GM21717 (cell line): Measurements from ENCODE around the gene APBB1.

Experiments
- ATAC-seq: cut with Tn5 transposase; IDR thresholded peaks from one replicate; pipeline ENCODE4 v1.9.1; 2021; ENCODE audit warnings: mild to moderate bottlenecking, moderate library complexity; ENCODE audit not compliant: unreplicated experiment

APBB1 gene

GRCh38 chr11:6419009-6419631 is at the start of gene APBB1:
TSS of gene APBB1 (minus strand) at chr11:6419094. CDS start at chr11:6411347, 7,747 bp downstream.
- peak; percentile 48 for ATAC-seq

DNA sequence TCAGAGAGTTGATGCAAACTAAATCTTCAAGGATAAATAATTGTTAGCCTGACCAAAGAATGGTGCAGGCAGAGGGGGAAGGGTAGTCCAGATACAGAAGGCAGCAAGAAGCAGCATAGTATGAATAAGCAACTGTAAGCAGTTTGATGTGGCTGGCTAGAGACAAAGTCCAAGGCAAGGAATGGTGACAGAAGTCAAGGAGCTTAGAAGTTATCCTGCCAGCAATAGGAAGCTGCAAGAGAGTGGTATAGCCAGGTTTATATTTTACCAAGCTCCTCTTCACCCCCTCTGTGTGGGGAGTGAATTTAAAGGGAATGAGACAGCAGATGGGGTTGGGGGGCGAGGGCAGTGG is 40.2 kb upstream of the APBB1 start:
- no peak for ATAC-seq

GRCh38 chr11:6458352-6459098 is 39.6 kb upstream of the APBB1 start:
- ATAC-seq: no peak

DNA sequence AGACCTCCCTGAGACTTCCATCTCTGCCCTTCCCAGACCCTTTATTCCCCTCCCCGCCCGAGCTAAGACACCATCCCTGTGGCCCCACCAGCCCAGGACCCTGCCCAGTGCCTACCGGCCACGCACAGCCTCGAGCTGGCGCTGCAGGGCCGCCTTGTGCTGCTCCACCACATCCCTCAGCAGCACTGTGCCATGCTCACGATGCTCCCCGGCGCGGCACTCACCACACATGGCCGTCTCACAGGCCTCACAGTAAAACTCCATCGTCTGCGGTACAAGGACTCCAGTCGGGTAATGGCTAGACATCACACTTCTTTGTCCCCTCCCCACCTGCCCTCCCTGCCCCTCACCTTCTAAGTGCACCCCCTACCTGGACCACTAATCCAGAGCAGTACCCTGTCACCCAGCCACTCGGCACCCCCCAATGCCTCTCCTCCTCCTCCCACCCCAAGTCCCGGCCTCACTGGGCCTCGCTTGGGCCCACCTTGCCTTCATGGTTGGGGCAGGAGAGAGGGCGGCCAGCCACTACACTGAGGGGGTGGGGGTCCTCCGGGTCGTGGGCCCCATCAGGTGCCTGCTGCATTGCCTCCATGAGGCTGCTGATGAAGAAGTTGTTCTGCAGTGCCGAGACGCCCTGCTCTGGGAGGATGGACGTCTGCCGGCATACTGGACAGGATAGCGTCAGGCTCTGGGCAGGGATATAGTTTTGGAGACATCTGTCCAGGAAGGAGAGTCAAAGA is 38.9 kb upstream of the APBB1 start:
- no peak for ATAC-seq

- no peak for ATAC-seq
Measured at GRCh38 chr11:6456361-6457073, 37.6 kb upstream of the APBB1 start.

DNA sequence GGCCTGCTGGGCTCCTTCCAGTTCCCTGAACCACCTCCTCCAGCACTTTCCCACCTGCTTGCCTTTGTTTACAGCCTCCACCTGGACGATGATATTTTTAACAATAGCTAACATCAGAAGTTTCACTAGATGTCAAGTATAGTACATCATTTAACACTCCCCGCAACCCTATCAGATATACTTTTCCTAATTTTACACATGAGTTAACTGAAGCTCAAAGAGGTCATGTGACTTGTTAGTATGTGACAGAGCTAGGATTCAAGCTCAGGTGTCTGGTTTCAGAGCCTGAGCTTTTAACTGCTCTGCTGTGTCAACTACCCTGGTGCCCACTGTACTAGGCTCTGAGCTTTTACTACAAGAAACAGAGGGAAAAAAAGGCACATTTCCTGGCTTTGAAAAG is 36.2 kb upstream of the APBB1 start:
- ATAC-seq: no peak

- no peak for ATAC-seq
Measured at GRCh38 chr11:6453152-6453551, 34.3 kb upstream of the APBB1 start.

DNA sequence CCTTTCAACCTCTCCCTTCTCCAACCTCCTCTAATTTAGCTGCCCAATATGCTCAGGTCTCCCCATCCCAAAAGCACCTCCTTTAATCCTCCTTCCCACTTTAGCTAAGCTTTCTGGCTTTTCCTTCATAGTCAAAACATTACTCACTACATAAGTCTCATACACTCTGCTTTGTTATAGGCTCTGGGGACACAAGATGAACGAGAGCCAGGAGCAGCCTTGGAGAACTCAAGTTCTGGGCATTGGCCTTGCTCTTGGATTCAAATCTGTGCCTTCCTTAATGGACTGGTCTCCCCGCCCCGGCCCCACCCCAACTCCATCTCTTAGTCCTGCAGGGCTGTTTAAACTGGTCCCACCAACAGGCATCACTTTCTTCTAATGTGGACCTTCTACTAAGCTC is 33.3 kb upstream of the APBB1 start:
- ATAC-seq: no peak

DNA sequence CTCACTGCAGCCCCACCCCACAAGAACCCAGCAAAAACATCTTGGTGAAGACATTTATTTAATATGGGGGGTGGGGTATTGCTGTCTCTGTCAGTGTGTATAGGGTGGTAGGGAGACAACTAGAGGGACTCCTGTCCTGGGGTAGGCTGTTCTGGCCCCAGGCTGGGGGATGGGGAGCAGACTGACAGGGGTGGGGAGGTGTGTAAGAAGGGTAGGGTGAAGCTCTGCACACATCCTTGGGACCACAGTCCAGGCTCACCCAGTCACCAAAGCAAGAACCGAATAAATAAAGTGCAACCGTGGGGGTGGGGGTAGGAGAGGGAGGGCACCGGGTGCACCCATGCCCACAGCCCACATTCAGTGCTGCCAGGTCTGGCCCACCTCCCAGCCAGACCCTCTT is 29.7 kb upstream of the APBB1 start:
- ATAC-seq: no peak

DNA sequence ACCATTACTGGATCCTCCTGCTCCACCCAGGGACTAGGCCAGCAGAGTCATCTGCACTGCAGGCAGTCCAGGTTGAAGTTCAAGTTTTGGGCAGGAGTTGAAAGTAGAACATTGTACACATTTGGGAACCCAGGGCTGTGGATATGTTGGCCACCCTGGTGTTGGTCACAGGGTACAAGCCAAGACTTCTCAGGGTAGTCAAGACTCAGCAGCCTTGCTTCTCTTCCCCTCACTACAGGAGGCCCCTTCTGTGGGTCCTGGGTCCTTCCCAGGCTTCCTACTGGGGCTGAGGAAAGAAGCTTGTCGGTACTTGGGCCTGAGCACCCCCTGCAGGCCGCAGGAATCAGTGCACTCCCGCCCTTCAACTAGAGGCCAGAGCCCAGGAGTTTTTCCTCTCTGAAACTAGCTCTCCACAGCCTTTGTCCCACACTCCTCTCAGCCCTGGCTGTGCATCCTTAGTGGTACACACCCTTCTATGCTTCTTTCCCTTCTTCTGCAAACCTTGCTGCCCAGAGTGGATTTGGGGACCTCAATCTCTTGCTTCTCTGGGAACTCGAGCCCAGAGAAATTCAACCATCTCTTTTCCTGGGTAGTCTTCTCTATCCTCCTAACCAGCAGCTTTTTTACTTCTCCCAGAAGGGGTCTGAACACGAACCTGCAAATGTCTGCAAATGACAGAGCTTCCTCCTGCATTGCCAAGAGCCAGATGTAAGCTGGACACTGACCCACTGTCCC is 24.5 kb upstream of the APBB1 start:
- peak; percentile 75 for ATAC-seq

DNA sequence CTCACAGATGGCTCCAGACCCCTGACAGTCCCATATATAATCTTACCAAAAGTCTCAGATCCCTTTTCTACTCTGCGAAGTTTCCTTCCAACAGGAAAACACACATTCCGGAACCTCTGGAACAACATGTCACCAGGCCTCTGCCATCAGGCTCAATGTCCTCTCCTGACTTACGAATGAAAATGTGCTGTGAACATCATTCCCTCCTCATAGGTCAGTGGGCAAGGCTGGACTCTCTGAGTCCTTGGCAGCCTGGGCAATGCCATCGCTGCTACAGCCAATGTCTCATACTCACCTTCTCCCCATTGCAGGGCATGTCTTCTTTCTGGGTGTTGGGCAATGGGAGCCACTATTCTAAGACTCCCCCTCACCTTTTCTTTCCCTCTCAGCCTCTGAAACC is 23.5 kb upstream of the APBB1 start:
- no peak for ATAC-seq

- ATAC-seq: no peak
Measured at GRCh38 chr11:6440906-6441358, 22.0 kb upstream of the APBB1 start, which contains the start of gene HPX. TSS of gene HPX (minus strand) at chr11:6440987. CDS start at chr11:6440963, 24 bp downstream.

DNA sequence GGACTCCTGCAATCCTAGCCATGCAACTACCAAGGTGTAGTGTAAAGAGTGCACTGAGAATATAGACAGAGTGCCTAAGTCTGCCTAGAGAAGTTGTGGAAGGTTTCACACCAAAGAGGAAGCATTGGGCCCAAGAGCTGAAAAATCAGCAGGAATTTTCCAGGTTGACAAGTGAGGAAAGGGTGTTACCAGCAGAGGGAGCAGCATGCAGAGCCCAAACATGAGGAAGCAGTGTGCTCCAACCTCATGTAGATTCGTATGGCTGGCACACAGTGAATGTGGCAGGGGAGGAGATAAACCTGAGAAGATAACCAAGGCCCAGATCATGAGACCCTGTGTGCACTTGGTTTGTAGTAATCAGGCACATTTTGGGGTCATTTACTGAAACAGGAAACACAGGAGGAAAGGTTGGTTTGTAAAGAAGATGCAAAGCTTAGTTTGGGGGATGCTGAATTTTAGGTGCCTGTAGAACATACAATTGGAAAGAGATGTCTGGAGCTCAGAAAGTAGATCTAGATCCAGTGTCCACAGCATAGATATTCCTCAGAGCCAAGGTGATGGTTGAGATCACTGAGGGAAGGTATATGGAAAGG is 20.2 kb upstream of the APBB1 start:
- no peak for ATAC-seq

- ATAC-seq: no peak
Measured at GRCh38 chr11:6437993-6438392, 19.1 kb upstream of the APBB1 start.

- no peak for ATAC-seq
Measured at GRCh38 chr11:6437423-6437822, 18.5 kb upstream of the APBB1 start.

DNA sequence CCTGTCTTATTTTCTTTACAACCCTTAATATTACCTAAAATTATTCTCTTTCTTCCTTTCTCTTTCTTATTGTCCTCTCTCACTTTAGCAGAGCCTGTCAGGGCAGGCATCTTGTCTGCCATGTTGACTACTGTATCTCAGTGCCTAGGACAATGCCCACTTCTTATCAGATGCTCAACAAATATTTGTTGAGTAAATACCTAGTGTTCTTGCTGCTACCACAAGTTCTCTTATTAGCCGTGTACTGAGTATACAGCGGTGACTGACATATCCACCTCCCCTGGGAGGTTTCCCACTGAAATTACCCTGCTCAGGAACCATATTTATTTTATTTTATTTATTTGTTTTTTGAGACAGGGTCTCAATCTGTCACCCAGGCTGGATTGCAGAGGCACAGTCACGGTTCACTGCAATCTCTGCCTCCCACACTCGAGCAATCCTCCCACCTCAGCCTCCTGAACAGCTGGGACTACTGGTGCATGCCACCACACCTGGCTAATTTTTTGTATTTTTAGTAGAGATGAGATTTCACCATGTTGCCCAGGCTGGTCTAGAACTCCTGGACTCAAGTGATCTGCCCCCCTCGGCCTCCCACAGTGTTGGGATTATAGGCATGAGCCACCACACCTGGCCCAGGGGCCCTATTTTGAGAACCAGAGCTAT is 15.2 kb upstream of the APBB1 start:
- ATAC-seq: peak; percentile 57

- ATAC-seq: no peak
Measured at GRCh38 chr11:6431861-6432260, 13.0 kb upstream of the APBB1 start.

- ATAC-seq: no peak
Measured at GRCh38 chr11:6427516-6427915, 8.6 kb upstream of the APBB1 start.

DNA sequence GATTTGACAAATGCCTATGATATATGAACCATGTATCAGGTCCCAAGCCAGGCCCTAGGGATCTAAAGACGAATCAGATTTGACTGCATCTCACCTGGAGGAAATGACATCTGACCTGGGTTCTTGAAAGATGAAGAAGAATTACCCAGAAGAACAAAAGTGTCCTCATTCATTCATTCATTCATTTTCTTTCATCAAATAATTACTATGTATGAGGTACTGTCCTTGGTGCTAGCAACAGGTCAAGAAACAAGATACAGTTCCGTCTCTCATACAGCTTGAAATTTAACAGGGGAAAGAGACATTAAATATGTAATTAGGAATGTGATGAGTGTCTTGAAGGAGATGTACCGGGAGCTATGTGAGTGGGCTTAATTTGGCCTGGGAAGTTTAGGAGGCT is 1.8 kb upstream of the APBB1 start:
- no peak for ATAC-seq

GRCh38 chr11:6418557-6419008 is 311 bp downstream of the APBB1 start:
- no peak for ATAC-seq
